Epithelial cell of esophagus (primary cell): Measurements from ENCODE around the gene DMPK.
"Not testable (repeated sequence)": the region's sequence is repeated elsewhere in the genome, so short reads cannot be mapped to it uniquely, and the experiment has no call there.

Experiments
- DNase-seq: peaks from one replicate; pipeline ENCODE4 v3.0.0; 2010; ENCODE audit warnings: low read depth
- H3K4me3 ChIP-seq: 2 replicates; pipeline ENCODE4 v1.5.1; 2011; ENCODE audit warnings: mild to moderate bottlenecking, low read length, control low read depth
- TF ChIP-seq, protein P1 (sequence below): IDR thresholded peaks from 2 replicates; pipeline ENCODE4 v1.5.1; 2011; ENCODE audit warnings: low read depth, mild to moderate bottlenecking, low read length, control low read depth, inconsistent platforms; ENCODE audit not compliant: insufficient read depth; ENCODE audit errors: missing control alignments

The DMPK gene

DNA sequence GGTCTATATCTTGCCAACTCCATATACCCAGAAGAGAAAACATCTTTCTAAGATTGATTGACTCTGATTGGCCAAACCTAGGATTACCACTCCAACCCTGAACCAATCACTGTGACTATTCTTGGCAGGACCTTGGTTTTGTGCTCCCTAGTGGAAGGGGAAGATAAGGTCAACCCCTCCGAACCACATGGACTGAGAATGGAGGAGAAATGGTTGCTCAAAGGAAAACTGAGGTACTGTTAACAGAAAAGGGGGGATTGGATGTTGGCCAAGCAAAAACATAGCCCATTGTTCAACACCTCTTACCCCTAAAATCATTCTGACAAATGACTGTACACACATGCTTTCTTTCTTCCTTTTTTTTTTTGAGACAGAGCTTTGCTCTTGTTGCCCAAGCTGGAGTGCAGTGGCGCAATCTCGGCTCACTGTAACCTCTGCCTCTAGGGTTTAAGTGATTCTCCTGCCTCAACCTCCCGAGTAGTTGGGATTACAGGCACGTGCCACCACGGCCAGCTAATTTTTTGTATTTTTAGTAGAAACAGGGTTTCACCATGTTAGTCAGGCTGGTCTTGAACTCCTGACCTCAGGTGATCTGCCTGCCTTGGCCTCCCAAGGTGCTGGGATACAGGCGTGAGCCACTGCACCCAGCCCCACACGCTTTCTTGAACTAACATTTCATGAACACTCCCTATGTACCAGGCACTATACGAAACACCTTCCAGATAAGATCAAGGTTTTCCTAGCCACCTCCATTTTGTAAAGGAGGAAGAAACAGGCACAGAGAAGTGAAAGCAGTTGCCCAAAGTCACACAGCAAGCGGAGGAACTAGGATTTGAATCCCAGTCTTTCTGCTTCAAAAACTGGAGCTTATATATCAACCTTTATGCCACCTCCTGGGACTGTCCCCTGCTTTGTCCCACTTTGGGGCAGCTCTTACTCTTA, 42.5 kb downstream of the DMPK start:
- DNase-seq = no peak
- H3K4me3 ChIP-seq = no peak overlapping the region
- TF ChIP-seq, protein P1, sequence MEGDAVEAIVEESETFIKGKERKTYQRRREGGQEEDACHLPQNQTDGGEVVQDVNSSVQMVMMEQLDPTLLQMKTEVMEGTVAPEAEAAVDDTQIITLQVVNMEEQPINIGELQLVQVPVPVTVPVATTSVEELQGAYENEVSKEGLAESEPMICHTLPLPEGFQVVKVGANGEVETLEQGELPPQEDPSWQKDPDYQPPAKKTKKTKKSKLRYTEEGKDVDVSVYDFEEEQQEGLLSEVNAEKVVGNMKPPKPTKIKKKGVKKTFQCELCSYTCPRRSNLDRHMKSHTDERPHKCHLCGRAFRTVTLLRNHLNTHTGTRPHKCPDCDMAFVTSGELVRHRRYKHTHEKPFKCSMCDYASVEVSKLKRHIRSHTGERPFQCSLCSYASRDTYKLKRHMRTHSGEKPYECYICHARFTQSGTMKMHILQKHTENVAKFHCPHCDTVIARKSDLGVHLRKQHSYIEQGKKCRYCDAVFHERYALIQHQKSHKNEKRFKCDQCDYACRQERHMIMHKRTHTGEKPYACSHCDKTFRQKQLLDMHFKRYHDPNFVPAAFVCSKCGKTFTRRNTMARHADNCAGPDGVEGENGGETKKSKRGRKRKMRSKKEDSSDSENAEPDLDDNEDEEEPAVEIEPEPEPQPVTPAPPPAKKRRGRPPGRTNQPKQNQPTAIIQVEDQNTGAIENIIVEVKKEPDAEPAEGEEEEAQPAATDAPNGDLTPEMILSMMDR = no peak

DNA sequence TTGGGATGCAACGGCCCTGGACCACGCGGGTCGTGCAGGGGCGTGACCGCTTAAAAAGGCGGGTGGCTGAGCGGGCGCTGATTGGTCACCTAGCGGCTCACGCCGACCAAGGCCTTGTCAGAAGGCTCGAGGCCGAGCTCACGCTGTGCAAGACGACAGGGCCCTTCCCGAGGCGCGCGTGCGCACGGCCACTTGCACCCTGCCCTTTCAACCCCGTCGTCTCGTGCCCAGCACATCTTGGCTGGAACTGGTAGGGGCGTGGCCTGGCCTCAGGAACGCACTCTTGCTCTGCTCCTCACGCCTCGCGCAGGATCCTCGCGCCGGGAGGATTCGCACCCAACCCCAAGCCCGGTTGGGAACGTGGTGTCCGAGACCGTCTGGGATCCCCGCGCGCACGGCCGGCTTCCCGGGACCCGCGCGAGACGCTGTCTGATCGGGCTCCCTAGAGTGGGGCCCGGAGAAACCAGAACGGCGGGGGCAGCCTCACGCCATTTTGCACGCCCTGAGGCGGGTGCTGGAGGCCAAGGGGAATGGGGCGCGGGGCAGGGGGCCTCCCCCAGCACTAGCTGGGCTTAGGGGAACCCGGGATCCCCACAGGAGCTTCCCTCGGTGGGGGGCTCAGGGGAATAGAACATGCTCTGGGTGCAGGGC, 49.0 kb downstream of the DMPK start, which contains the start of gene MEIOSIN:
MEIOSIN (plus strand) TSS at position 280 of the 651 bp plus-strand sequence. CDS start 1,938 bp downstream, outside the sequence.
- TF ChIP-seq, protein P1 = no peak
- H3K4me3 ChIP-seq = no peak within 1 kb of the TSS
- DNase-seq = no peak

DNA sequence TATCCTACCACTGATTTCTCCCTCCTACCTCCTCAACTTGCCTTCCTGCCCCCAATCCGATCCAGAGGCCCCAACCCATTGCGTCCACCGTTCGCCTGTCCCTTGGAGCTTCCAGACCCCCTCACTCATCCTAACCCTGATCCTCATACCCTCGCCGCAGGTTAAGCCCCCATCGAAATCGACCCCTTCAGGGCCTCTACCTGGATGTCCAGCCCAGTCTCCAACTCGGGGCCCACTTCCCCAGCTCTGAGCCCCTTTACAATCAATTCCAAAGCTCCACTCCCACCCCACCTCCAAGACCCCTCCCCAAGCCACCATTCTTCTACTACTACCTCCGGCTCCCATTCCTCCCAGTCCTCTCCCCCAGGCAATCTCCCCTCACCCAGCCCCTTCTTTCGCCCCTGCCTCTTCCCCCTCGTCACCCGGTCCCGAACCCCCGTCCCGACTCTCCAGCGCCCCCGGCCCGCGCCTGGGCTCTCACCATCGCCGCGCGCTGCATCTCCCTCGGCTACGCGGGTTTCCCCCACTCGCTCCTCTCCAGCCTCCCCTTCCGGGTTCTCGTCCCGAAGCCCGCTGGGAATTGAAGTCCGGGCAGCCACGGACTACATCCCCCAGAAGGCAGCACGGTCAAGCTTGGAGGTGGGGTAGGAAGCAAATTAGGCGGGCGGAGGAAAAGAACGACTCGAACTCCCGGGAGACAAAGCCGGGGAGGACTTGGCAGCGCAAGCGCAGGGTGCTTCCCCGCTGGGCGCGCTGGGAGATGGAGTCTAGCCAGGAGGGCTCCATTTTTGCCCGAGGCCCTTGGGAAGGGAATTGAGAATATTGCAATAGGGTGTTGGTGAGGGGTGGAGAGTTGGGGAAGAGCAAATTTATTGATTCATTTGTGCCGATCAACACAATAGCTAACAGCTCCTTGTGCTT, 51.7 kb downstream of the DMPK start, which contains the start of gene FBXO46:
FBXO46 (minus strand) TSS at position 529 of the 921 bp plus-strand sequence. CDS start 17,401 bp downstream, outside the sequence.
- H3K4me3 ChIP-seq = peak within 1 kb of the TSS; percentile 89
- peak; percentile 99 for DNase-seq
- TF ChIP-seq, protein P1 = no peak

DNA sequence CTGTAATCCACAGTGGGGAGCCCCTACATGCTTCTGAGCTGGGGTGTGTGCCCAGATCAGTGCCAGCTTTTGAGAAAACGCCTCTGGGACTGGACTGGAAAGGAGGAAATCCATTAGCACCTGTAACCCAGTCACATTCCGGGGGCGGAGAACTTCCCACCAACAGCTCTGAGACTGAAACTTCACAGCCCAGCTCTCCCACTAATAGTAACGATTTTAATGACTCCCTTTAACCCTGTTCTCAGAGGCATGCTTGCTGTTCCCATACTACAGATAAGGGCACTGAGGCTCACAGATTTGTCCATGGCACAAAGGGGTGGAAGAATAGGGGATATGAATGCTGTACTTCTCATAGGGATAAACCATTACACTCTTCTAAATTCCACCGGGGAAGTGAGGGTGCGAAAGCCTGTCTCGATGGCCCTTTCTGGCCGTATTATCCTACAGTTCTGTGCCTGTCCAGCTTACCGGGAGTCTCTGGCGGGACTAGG, 52.4 kb downstream of the DMPK start:
- H3K4me3 ChIP-seq = peak overlapping the region; percentile 89
- peak; percentile 74 for DNase-seq
- TF ChIP-seq, protein P1 = no peak

DNA sequence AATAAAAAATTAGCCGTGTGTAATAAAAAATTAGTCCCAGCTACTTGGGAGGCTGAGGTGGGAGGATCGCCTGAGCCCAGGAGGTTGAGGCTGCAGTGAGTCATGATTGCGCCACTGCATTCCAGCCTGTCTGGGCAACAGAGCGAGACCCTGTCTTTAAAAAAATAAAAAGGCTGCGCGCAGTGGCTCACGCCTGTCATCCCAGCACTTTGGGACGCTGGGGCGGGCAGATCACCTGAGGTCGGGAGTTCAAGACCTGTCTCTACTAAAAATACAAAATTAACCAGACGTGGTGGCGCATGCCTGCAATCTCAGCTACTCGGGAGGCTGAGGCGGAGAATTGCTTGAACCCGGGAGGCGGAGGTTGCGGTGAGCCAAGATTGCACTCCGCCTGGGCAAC, 53.6 kb downstream of the DMPK start:
- DNase-seq, H3K4me3 ChIP-seq: not testable (repeated sequence)

DNA sequence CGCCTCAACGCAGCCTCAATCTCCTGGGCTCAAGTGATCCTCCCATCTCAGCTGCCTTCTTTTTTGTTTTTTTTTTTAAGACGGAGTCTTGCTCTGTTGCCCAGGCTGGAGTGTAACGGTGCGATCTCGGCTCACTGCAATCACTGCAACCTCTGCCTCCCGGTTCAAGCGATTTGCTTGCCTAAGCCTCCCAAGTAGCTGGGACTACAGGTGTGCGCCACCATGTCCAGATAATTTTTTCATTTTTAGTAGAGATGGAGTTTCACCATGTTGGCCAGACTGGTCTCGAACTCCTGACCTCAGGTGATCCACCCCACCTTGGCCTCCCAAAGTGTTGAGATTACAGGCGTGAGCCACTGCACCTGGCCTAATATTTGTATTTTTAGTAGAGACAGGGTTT, 62.2 kb downstream of the DMPK start:
- not testable (repeated sequence) for H3K4me3 ChIP-seq, DNase-seq
